K562 (cell line): Measurements from ENCODE around the gene KLHDC10. TPM values are rescaled to one million over a fixed set of nuclear protein-coding genes. Genes with fewer than 3 reads are reported as not detected.

Experiments used
- ATAC-seq: fragments of 200-7000 bp; cut with Tn5 transposase; 3 replicates; pipeline ENCODE4 v1.9.1; 2020; ENCODE audit warnings: moderate library complexity
- BruUV-seq: library from RNA; stranded (reverse); fragments of 400-500 nt; replicated peaks from 2 replicates; lab custom pipeline; 2021; lab: Mats Ljungman, UMichigan
- CTCF ChIA-PET: fragments of 300-600 bp; formaldehyde crosslinking; extraction: SDS; loops from one replicate; lab custom pipeline; 2021; ENCODE audit warnings: low intra/inter-chr PET ratio; lab: Yijun Ruan, JAX
- POLR2A ChIA-PET: fragments of 300-600, 350-650 bp; sonication (Branson Sonifier 250); formaldehyde crosslinking; extraction: SDS; loops from one replicate; lab custom pipeline; 2021; ENCODE audit warnings: antibody characterized with exemption, inconsistent platforms; lab: Yijun Ruan, JAX
- DNase-seq, 4 experiments: peaks; one replicate each; pipeline versions ENCODE4 v3.0.0 to v3.0.0-alpha.2; 2011 to 2018; ENCODE audit warnings: low spot score in 3 of 4, mixed read lengths in 3 of 4; ENCODE audit errors: extremely low read depth in 1 of 4
- FAIRE-seq: peaks from 2 replicates; lab custom pipeline; 2011; peaks lifted over from hg19 to GRCh38; lab: Jason Lieb, UNC
- H2AFZ ChIP-seq: 2 replicates; pipeline ENCODE4 v1.6.0; 2011; ENCODE audit warnings: low read depth, low read length, control low read depth, inconsistent platforms
- H3K27ac ChIP-seq: fragments of 200-600 bp; 3 replicates; pipeline ENCODE4 v1.8.0; 2011; ENCODE audit warnings: low read depth, mild to moderate bottlenecking, control low read depth, inconsistent platforms, low read length, moderate library complexity, mixed read lengths; ENCODE audit errors: extremely low read depth
- H3K27me3 ChIP-seq, 2 experiments: fragments of 300-600 bp in 1 of 2; 2 replicates in 1 of 2; 3 replicates in 1 of 2; pipeline versions ENCODE4 v1.6.0 to v1.8.0; 2011; ENCODE audit warnings: inconsistent platforms in 2 of 2, low read length in 2 of 2, mild to moderate bottlenecking in 1 of 2, mixed read lengths in 1 of 2, moderate library complexity in 1 of 2; ENCODE audit not compliant: control insufficient read depth in 2 of 2, insufficient read depth in 2 of 2
- H3K36me3 ChIP-seq: fragments of 300-600 bp; 3 replicates; pipeline ENCODE4 v1.8.0; 2011; ENCODE audit warnings: mild to moderate bottlenecking, low read length, inconsistent platforms; ENCODE audit not compliant: control insufficient read depth, insufficient read depth
- H3K4me1 ChIP-seq, 2 experiments: fragments of 200-600 bp in 1 of 2; replicated peaks in 1 of 2; 2 replicates in 1 of 2; 3 replicates in 1 of 2; pipeline versions ENCODE4 v1.5.1 to v1.8.0; 2011; ENCODE audit warnings: inconsistent platforms in 2 of 2, low read length in 2 of 2, mild to moderate bottlenecking in 1 of 2, mixed read lengths in 1 of 2, moderate library complexity in 1 of 2; ENCODE audit not compliant: control insufficient read depth in 2 of 2, insufficient read depth in 2 of 2
- H3K4me2 ChIP-seq: 2 replicates; pipeline ENCODE4 v1.6.1; 2011; ENCODE audit warnings: low read length, control low read depth, inconsistent platforms, mixed read lengths; ENCODE audit not compliant: insufficient read depth
- H3K4me3 ChIP-seq: fragments of 200-600 bp; sonication (generic), shearing (Covaris generic); 2 replicates; pipeline ENCODE4 v1.5.1; 2016; ENCODE audit warnings: control low read depth, inconsistent platforms
- H3K79me2 ChIP-seq: fragments of 200-600 bp; 3 replicates; pipeline ENCODE4 v1.8.0; 2011; ENCODE audit warnings: low read length, inconsistent platforms; ENCODE audit not compliant: control insufficient read depth, insufficient read depth
- H3K9ac ChIP-seq, 2 experiments: 2 replicates each; pipeline versions ENCODE4 v1.6.0 to v1.6.1; 2011; ENCODE audit warnings: low read depth in 2 of 2, low read length in 2 of 2, control low read depth in 1 of 2, inconsistent platforms in 1 of 2, mild to moderate bottlenecking in 1 of 2, mixed read lengths in 1 of 2; ENCODE audit not compliant: insufficient read depth in 1 of 2
- H3K9me1 ChIP-seq: one replicate; pipeline ENCODE4 v1.6.0; 2011; ENCODE audit warnings: inconsistent platforms, mild to moderate bottlenecking, low read length, moderate library complexity; ENCODE audit not compliant: control insufficient read depth, insufficient read depth
- H3K9me3 ChIP-seq: replicated peaks from 2 replicates; pipeline ENCODE4 v1.5.1; 2011; ENCODE audit warnings: low read depth, low read length, inconsistent platforms; ENCODE audit not compliant: control insufficient read depth, insufficient read depth
- H4K20me1 ChIP-seq: replicated peaks from 2 replicates; pipeline ENCODE4 v1.6.1; 2011; ENCODE audit warnings: low read length, inconsistent platforms, mixed read lengths; ENCODE audit not compliant: control insufficient read depth, insufficient read depth
- POLR2H ChIP-seq: IDR thresholded peaks from 2 replicates; pipeline ENCODE4 v1.6.1; 2016; ENCODE audit warnings: missing genetic modification characterization, low read depth, mild to moderate bottlenecking, control low read depth, missing compliant biosample characterization, moderate library complexity
- SPI1 ChIP-seq: IDR thresholded peaks from 2 replicates; pipeline ENCODE4 v1.6.1; 2011; ENCODE audit warnings: low read depth, low read length, control low read depth, borderline replicate concordance
- ZNF780A ChIP-seq: fragments of 250-450 bp; sonication (Bioruptor Pico); IDR thresholded peaks from 2 replicates; pipeline ENCODE4 v1.5.0; 2021; ENCODE audit warnings: mild to moderate bottlenecking
- WGBS: fragments of 100-300 bp; shearing (Covaris generic); methylation state at CpG from one replicate; pipeline ENCODE4 v1.1.6; 2016; ENCODE audit warnings: low coverage, mixed read lengths; ENCODE audit not compliant: insufficient coverage; ENCODE audit errors: missing lambda C conversion rate; 5-methylcytosine and 5-hydroxymethylcytosine counted together
- in situ Hi-C: fragments of 300-500 bp; cut with MboI; formaldehyde crosslinking; loops from 4 replicates; pipeline ENCODE4 v1.15.0; 2018; ENCODE audit warnings: inconsistent platforms, mixed read lengths
- intact Hi-C: fragments of 100-400 bp; cut with micrococcal nuclease; formaldehyde crosslinking; loops from 2 replicates; pipeline ENCODE4 v1.14.2; 2022
- polyA plus RNA-seq, 8 experiments: library from polyadenylated mRNA; depleted of rRNA in 4 of 8; stranded (reverse) in 5 of 8; unstranded in 3 of 8; fragments of >200 nt; fragmentation: Nextera tagmentation in 2 of 8; fragmentation: Illumina TruSeq in 1 of 8; extraction: Ambion mirVana in 2 of 8; extraction: Trizol in 1 of 8; gene quantifications; 2 replicates each; pipeline versions ENCODE4 v1.2.1 to v1.2.3, GENCODE V29; 2011 to 2014; ENCODE audit warnings: inconsistent platforms in 1 of 8, missing spikeins in 1 of 8
- total RNA-seq, 7 experiments: library from RNA; depleted of rRNA in 6 of 7; stranded (reverse); fragments of >200 nt in 6 of 7; fragmentation: Illumina TruSeq in 2 of 7; extraction: Trizol in 2 of 7; gene quantifications; 2 replicates each; pipeline versions ENCODE4 v1.2.1 to v1.2.3, GENCODE V29; 2011 to 2021; ENCODE audit warnings: low replicate concordance in 1 of 7
- TF ChIP-seq, protein P1 (sequence below): fragments of 250-450 bp; sonication (Bioruptor Pico); IDR thresholded peaks from 2 replicates; pipeline ENCODE4 v1.4.0; 2020; ENCODE audit warnings: borderline replicate concordance

The KLHDC10 gene
- total and polyA plus RNA-seq, 9 of the 15 experiments (the other 6 are each of a cell fraction or from before 2014, with no cell fraction given) = 9.8 to 80.5 (median 31.4) TPM

GRCh38 chr7:130114374-130114773 is 44.0 kb downstream of the KLHDC10 start:
- H3K27ac ChIP-seq = no peak overlapping the region
- TF ChIP-seq, protein P1, sequence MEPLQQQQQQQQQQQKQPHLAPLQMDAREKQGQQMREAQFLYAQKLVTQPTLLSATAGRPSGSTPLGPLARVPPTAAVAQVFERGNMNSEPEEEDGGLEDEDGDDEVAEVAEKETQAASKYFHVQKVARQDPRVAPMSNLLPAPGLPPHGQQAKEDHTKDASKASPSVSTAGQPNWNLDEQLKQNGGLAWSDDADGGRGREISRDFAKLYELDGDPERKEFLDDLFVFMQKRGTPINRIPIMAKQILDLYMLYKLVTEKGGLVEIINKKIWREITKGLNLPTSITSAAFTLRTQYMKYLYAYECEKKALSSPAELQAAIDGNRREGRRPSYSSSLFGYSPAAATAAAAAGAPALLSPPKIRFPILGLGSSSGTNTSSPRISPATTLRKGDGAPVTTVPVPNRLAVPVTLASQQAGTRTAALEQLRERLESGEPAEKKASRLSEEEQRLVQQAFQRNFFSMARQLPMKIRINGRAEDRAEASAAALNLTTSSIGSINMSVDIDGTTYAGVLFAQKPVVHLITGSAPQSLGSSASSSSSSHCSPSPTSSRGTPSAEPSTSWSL (CRISPR knock-in tag) = no peak
- 0 out of 2 replicates have a peak, but pooled peaks have one; percentile 33 for TF ChIP-seq POLR2H (tag)
- peak; percentile 67; the same call in 1 of the 2 replicates for TF ChIP-seq SPI1
- ATAC-seq (no peak), DNase-seq (no peak), FAIRE-seq (no peak)
- H3K9me1 ChIP-seq = no peaks in the 10 kb centered on the region
- H3K27me3 ChIP-seq = no peaks in the 10 kb centered on the region; a peak in 1 of 5 replicates
- H3K9ac ChIP-seq = no peak overlapping the region
- peaks cover 3% of the 10 kb centered on the region; the same call in 2 of the 3 replicates for H3K79me2 ChIP-seq
- ChIA-PET POLR2A (interaction anchor here (0.8 to 1.5 kb wide), 6 partner anchors 10 to 82 kb away, joined by 3 to 8 read pairs (median 4); no protein-coding TSS in a partner anchor), CTCF (no interaction called here)
- in situ Hi-C loops (no loop called here), intact Hi-C loops (no loop called here)
- no peaks in the 10 kb centered on the region for H4K20me1 ChIP-seq
- no TSS peak for BruUV-seq
- H2AFZ ChIP-seq = no peak overlapping the region
- no peaks in the 10 kb centered on the region for H3K9me3 ChIP-seq
- H3K4me2 ChIP-seq = no peak overlapping the region
- no peak overlapping the region for H3K4me3 ChIP-seq
- H3K36me3 ChIP-seq = peaks cover 9% of the 10 kb centered on the region
- H3K4me1 ChIP-seq = no peaks in the 10 kb centered on the region

DNA sequence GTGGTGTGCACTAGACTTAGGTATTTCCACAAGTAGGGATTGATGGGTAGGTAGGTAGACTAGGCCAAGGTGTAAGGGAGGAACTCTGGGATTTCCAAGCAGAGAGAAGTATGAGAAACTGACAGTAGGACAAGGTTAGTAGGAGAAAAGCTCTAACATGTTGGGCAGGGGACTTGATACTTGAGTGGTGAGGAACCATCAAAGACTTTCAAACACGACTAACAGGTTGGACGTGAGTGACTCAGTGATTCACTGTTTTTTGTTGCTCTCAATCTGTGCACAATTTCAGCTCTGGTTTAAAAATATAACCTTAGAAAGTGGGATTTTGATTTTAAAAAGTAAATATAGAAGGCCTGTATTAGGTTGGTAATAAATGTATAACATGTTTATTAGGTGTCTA is 44.4 kb downstream of the KLHDC10 start:
- no peak overlapping the region for H3K9ac ChIP-seq
- in situ Hi-C loops = no loop called here
- H3K79me2 ChIP-seq = peaks cover 3% of the 10 kb centered on the region; the same call in 2 of the 3 replicates
- no peaks in the 10 kb centered on the region; a peak in 1 of 5 replicates for H3K27me3 ChIP-seq
- FAIRE-seq (no peak), DNase-seq (no peak), ATAC-seq (no peak)
- TF ChIP-seq ZNF780A (CRISPR knock-in tag) = no peak
- H3K9me1 ChIP-seq = no peaks in the 10 kb centered on the region
- CTCF ChIA-PET = no interaction called here
- no peaks in the 10 kb centered on the region for H4K20me1 ChIP-seq
- no peak overlapping the region for H3K27ac ChIP-seq
- POLR2A ChIA-PET = interaction anchor here (0.8 to 1.5 kb wide), 4 partner anchors 10 to 82 kb away, joined by 3 to 5 read pairs (median 4); no protein-coding TSS in a partner anchor
- H3K36me3 ChIP-seq = peaks cover 10% of the 10 kb centered on the region
- no peak overlapping the region for H3K4me2 ChIP-seq
- intact Hi-C loops = no loop called here
- WGBS = 85% methylated on average over 2 of the region's 2 CpGs
- no peak overlapping the region for H2AFZ ChIP-seq
- BruUV-seq = no TSS peak
- H3K4me1 ChIP-seq = no peaks in the 10 kb centered on the region
- H3K4me3 ChIP-seq = no peak overlapping the region
- H3K9me3 ChIP-seq = no peaks in the 10 kb centered on the region
